GM12878 (cell line): Measurements from ENCODE around the gene SLC9A8. TPM values are rescaled to one million over a fixed set of nuclear protein-coding genes. Genes with fewer than 3 reads are reported as not detected.

Experiments
- ATAC-seq: fragments of 200-7000 bp; cut with Tn5 transposase; 3 replicates; pipeline ENCODE4 v1.9.1; 2020; ENCODE audit warnings: mild to moderate bottlenecking, moderate library complexity
- BruUV-seq: library from RNA; stranded (reverse); fragments of 400-500 nt; replicated peaks from 2 replicates; lab custom pipeline; 2021; lab: Mats Ljungman, UMichigan
- CTCF ChIA-PET: fragments of 300-600 bp; sonication (Branson Sonifier 250); formaldehyde crosslinking; extraction: SDS; loops from one replicate; lab custom pipeline; 2021; ENCODE audit warnings: inconsistent platforms; lab: Yijun Ruan, JAX
- POLR2A ChIA-PET: fragments of 350-600 bp; formaldehyde crosslinking; extraction: SDS; loops from one replicate; lab custom pipeline; 2021; ENCODE audit warnings: inconsistent platforms; lab: Charles Lee
- RAD21 ChIA-PET: fragments of 300-600 bp; sonication (Branson Sonifier 250); formaldehyde crosslinking; loops from one replicate; lab custom pipeline; 2023; ENCODE audit warnings: antibody characterized with exemption; ENCODE audit not compliant: unreplicated experiment; lab: Charles Lee
- SMC1A ChIA-PET: fragments of 300-600 bp; sonication (Branson Sonifier 250); formaldehyde crosslinking; loops from one replicate; lab custom pipeline; 2023; ENCODE audit not compliant: unreplicated experiment, uncharacterized antibody; lab: Charles Lee
- DNase-seq: peaks from one replicate; pipeline ENCODE4 v3.0.0-alpha.2; 2011; ENCODE audit warnings: low read depth, low spot score
- FAIRE-seq: peaks from 3 replicates; lab custom pipeline; 2011; peaks lifted over from hg19 to GRCh38; lab: Jason Lieb, UNC
- H2AFZ ChIP-seq: 2 replicates; pipeline ENCODE4 v1.6.0; 2011; ENCODE audit warnings: low read depth, low read length, control low read depth; ENCODE audit not compliant: control insufficient read depth
- H3K27ac ChIP-seq: 2 replicates; pipeline ENCODE4 v1.5.1; 2011; ENCODE audit warnings: control low read depth; ENCODE audit not compliant: control insufficient read depth, insufficient read depth
- H3K27me3 ChIP-seq, 2 experiments: replicated peaks in 1 of 2; 2 replicates each; pipeline versions ENCODE4 v1.6.0 to v1.6.1; 2011; ENCODE audit warnings: low read length in 1 of 2; ENCODE audit not compliant: control insufficient read depth in 2 of 2, insufficient read depth in 2 of 2
- H3K36me3 ChIP-seq, 2 experiments: 2 replicates each; pipeline ENCODE4 v1.5.1; 2011; ENCODE audit warnings: low read length in 1 of 2; ENCODE audit not compliant: control insufficient read depth in 2 of 2, insufficient read depth in 2 of 2
- H3K4me1 ChIP-seq: 2 replicates; pipeline ENCODE4 v1.6.1; 2011; ENCODE audit warnings: mild to moderate bottlenecking, low read length, moderate library complexity, mixed read lengths; ENCODE audit not compliant: control insufficient read depth, insufficient read depth
- H3K4me2 ChIP-seq: 2 replicates; pipeline ENCODE4 v1.6.0; 2011; ENCODE audit warnings: control low read depth; ENCODE audit not compliant: control insufficient read depth, insufficient read depth
- H3K4me3 ChIP-seq: fragments of 200-600 bp; sonication (generic); 2 replicates; pipeline ENCODE4 v1.5.1; 2016
- H3K79me2 ChIP-seq: 2 replicates; pipeline ENCODE4 v1.6.0; 2011; ENCODE audit warnings: low read length; ENCODE audit not compliant: control insufficient read depth, insufficient read depth
- H3K9ac ChIP-seq: 2 replicates; pipeline ENCODE4 v1.8.0; 2011; ENCODE audit warnings: low read length, control low read depth, mixed read lengths; ENCODE audit not compliant: control insufficient read depth, insufficient read depth
- H3K9me3 ChIP-seq: replicated peaks from 3 replicates; pipeline ENCODE4 v1.5.1; 2011; ENCODE audit warnings: mild to moderate bottlenecking, low read length; ENCODE audit not compliant: control insufficient read depth, insufficient read depth
- H4K20me1 ChIP-seq: 2 replicates; pipeline ENCODE4 v1.6.0; 2011; ENCODE audit not compliant: control insufficient read depth, insufficient read depth
- ASH2L ChIP-seq: fragments of 300-600, 200-600 bp; sonication (generic); IDR thresholded peaks from 2 replicates; pipeline ENCODE4 v1.6.1; 2017; ENCODE audit warnings: low read depth, mild to moderate bottlenecking, borderline replicate concordance
- CHD2 ChIP-seq: IDR thresholded peaks from 2 replicates; pipeline ENCODE4 v1.6.1; 2011; ENCODE audit warnings: low read depth, low read length, improper control_type of control experiment, borderline replicate concordance
- E2F8 ChIP-seq: fragments of 450-650 bp; IDR thresholded peaks from 2 replicates; pipeline ENCODE4 v1.6.1; 2018; ENCODE audit warnings: mild to moderate bottlenecking, low read depth, moderate library complexity; ENCODE audit not compliant: partially characterized antibody
- ESRRA ChIP-seq: IDR thresholded peaks from 2 replicates; pipeline ENCODE4 v1.6.1; 2012; ENCODE audit warnings: mild to moderate bottlenecking, low read length, improper control_type of control experiment
- IKZF1 ChIP-seq: fragments of 450-650 bp; conservative IDR thresholded peaks from 2 replicates; pipeline ENCODE4 v1.6.1; 2017; ENCODE audit warnings: antibody characterized with exemption, mild to moderate bottlenecking
- KDM1A ChIP-seq: fragments of 200-600 bp; sonication (generic); IDR thresholded peaks from 2 replicates; pipeline ENCODE4 v1.6.1; 2016; ENCODE audit warnings: borderline replicate concordance
- NR2C2 ChIP-seq: IDR thresholded peaks from 2 replicates; pipeline ENCODE4 v1.6.1; 2011; ENCODE audit warnings: borderline replicate concordance, low read depth; ENCODE audit not compliant: control insufficient read depth, insufficient read length
- PRDM15 ChIP-seq: fragments of 450-650 bp; formaldehyde crosslinking; IDR thresholded peaks from 2 replicates; pipeline ENCODE4 v1.4.0; 2020; ENCODE audit warnings: mild to moderate bottlenecking, moderate library complexity
- RBBP5 ChIP-seq: fragments of 200-600 bp; sonication (generic); conservative IDR thresholded peaks from 2 replicates; pipeline ENCODE4 v1.6.1; 2016
- WGBS: methylation state at CpG from one replicate; pipeline ENCODE4 v1.1.6; 2016; ENCODE audit warnings: low lambda C conversion rate; ENCODE audit not compliant: insufficient replicate concordance, insufficient coverage; ENCODE audit errors: missing lambda C conversion rate; 5-methylcytosine and 5-hydroxymethylcytosine counted together
- in situ Hi-C: fragments of 300-500 bp; cut with MboI; formaldehyde crosslinking; loops from 9 replicates; pipeline ENCODE4 v1.14.3; 2018; ENCODE audit warnings: mixed read lengths
- intact Hi-C: fragments of 100-400 bp; cut with micrococcal nuclease; formaldehyde crosslinking; loops from one replicate; pipeline ENCODE4 v1.14.2; 2022; ENCODE audit not compliant: unreplicated experiment
- polyA plus RNA-seq, 11 experiments: library from polyadenylated mRNA; depleted of rRNA in 4 of 11; unstranded in 6 of 11; stranded (reverse) in 5 of 11; fragments of >200 nt; fragmentation: Nextera tagmentation in 4 of 11; fragmentation: Illumina TruSeq in 1 of 11; extraction: Ambion mirVana in 4 of 11; extraction: Trizol in 1 of 11; gene quantifications; 1 replicate in 1 of 11; 2 replicates in 10 of 11; pipeline versions ENCODE4 v1.2.1 to v1.2.3, GENCODE V29; 2011 to 2016; ENCODE audit warnings: inconsistent platforms in 2 of 11, missing spikeins in 2 of 11, low read depth in 1 of 11
- total RNA-seq, 4 experiments: library from RNA; depleted of rRNA in 3 of 4; stranded (reverse); fragments of >200 nt in 3 of 4; fragmentation: Illumina TruSeq in 1 of 4; extraction: Trizol in 1 of 4; gene quantifications; 2 replicates each; pipeline versions ENCODE4 v1.2.1 to v1.2.3, GENCODE V29; 2013 to 2021
- TF ChIP-seq, protein P1 (sequence below): fragments of 450-650 bp; IDR thresholded peaks from 2 replicates; pipeline ENCODE4 v1.6.1; 2017; ENCODE audit warnings: mild to moderate bottlenecking, moderate library complexity

SLC9A8 gene
- total and polyA plus RNA-seq, 10 of the 15 experiments (the other 5 are each of a cell fraction or from before 2014, with no cell fraction given): 0.40 to 15.5 (median 6.5) TPM

DNA sequence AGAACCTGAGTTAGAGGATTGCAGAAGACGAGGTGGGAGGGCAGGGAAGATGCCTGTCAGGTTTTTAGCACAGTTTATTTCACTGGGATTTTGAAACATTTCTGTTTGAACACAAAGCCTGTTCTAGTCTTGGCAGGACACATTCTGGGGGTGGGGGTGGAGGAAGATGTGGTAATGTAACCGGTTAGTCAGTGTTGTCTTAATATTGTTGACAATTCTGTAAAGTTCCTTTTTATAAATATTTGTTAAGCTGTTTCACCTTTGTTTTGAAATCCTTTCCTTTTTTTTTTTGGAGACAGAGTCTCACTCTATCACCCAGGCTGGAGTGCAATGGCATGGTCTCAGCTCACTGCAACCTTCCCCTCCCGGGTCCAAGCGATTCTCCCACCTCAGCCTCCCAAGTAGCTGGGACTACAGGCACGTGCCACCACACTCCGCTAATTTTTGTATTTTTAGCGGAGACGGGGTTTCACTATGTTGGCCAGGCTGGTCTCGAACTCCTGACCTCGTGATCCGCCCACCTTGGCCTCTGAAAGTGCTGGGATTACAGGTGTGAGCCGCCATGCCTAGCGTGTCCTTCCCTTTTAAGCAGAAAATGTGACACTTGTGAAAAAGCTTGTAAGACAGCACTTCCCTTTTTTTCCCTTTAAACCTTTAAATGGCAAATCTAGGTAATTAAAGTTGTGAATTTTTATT lies 20.2 kb downstream of the SLC9A8 start (continued):
- TF ChIP-seq, protein P1, sequence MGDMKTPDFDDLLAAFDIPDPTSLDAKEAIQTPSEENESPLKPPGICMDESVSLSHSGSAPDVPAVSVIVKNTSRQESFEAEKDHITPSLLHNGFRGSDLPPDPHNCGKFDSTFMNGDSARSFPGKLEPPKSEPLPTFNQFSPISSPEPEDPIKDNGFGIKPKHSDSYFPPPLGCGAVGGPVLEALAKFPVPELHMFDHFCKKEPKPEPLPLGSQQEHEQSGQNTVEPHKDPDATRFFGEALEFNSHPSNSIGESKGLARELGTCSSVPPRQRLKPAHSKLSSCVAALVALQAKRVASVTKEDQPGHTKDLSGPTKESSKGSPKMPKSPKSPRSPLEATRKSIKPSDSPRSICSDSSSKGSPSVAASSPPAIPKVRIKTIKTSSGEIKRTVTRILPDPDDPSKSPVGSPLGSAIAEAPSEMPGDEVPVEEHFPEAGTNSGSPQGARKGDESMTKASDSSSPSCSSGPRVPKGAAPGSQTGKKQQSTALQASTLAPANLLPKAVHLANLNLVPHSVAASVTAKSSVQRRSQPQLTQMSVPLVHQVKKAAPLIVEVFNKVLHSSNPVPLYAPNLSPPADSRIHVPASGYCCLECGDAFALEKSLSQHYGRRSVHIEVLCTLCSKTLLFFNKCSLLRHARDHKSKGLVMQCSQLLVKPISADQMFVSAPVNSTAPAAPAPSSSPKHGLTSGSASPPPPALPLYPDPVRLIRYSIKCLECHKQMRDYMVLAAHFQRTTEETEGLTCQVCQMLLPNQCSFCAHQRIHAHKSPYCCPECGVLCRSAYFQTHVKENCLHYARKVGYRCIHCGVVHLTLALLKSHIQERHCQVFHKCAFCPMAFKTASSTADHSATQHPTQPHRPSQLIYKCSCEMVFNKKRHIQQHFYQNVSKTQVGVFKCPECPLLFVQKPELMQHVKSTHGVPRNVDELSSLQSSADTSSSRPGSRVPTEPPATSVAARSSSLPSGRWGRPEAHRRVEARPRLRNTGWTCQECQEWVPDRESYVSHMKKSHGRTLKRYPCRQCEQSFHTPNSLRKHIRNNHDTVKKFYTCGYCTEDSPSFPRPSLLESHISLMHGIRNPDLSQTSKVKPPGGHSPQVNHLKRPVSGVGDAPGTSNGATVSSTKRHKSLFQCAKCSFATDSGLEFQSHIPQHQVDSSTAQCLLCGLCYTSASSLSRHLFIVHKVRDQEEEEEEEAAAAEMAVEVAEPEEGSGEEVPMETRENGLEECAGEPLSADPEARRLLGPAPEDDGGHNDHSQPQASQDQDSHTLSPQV: no peak

GRCh38 chr20:49833483-49833882 lies 20.9 kb downstream of the SLC9A8 start:
- CTCF ChIA-PET: interaction anchor here (0.6 to 5.0 kb wide), 4 partner anchors 9 to 43 kb away, joined by 3 to 22 read pairs (median 3); no protein-coding TSS in a partner anchor
- DNase-seq: no peak
- SMC1A ChIA-PET: interaction anchor here (0.9 to 3.2 kb wide), 7 partner anchors 10 to 225 kb away, joined by 3 to 12 read pairs (median 3); no protein-coding TSS in a partner anchor
- Histone ChIP-seq H3K4me3 (no peak overlapping the region), H3K4me1 (peaks cover 17% of the 10 kb centered on the region), H4K20me1 (no peaks in the 10 kb centered on the region), H3K36me3 (peaks cover 7 to 9% of the 10 kb centered on the region in 2 experiments), H3K9ac (no peak overlapping the region), H3K79me2 (no peaks in the 10 kb centered on the region), H3K9me3 (no peaks in the 10 kb centered on the region), H3K27ac (peak overlapping the region; percentile 58; the same call in 1 of the 2 replicates), H3K27me3 (no peaks in the 10 kb centered on the region), H3K4me2 (no peak overlapping the region), H2AFZ (no peak overlapping the region)
- 87% methylated on average over 4 of the region's 4 CpGs for WGBS
- peak; percentile 61 for ATAC-seq
- POLR2A ChIA-PET: no interaction called here
- in situ Hi-C loops: no loop called here
- RAD21 ChIA-PET: interaction anchor here (0.6 to 2.5 kb wide), 8 partner anchors 10 to 223 kb away, joined by 3 to 6 read pairs (median 3); no protein-coding TSS in a partner anchor
- intact Hi-C loops: no loop called here
- no peak for FAIRE-seq
- BruUV-seq: no TSS peak
- TF ChIP-seq IKZF1 (no peak), PRDM15 (CRISPR knock-in tag) (no peak), E2F8 (no peak), KDM1A (no peak), NR2C2 (no peak), ESRRA (no peak), ASH2L (no peak), RBBP5 (no peak), CHD2 (no peak)
